ENCODE results near the gene KIAA0513.

KIAA0513 gene

DNA sequence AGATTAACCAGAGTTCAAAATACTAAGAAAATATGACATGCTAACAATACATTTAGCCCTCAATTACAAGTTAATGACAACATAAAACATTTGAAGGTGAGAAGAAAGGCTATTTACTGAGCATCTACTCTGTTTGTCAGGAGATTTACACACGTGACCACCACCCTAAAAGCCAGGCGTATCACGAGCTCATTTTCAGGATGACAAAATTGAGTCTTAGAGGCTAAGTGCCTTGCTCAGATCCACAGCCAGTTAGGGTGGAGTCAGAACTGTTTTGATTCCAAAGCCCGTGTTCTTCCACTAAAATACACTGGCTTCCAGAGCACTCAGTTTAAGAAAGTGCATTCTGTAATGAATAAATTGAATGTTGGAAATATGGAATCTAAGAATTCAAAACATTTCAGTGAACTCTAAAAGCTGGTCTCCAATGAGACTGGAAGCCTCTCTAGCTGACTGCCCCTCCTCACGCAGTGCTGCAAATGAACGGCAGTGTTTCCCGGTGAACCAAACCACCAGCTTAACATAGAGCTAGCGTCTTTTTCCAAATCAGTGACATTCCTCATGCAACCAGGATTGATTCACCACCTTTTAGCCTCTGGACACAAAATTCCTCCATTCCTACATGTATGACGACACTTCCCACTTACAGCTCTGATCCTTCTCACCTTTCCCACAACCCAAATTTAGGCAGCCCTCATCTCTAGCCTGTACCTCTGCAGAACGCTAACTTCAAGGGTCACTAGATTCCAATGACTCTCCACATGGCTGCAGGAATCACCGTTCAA lies 22.1 kb upstream of the KIAA0513 start:
- no peak for TF ChIP-seq CTCF (IDR thresholded peaks at IDR 0.05)

DNA sequence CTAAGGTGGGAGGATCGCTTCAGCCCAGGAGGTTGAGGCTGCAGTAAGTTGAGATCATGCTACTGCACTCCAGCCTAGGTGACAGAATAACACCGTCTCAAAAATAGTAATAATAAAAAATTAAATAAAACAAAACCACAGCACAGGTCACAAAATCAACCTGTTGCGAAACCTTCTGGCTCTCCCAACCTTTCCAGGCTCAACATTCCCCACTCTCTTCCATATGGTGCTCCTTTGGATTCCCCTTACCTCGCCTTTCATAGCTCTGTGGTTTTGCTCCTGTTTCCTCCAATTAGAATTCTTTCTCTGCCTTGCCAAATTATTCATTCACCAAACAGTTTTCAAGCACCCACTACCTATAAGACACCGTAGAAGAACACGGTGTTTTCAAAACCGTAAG lies 21.0 kb upstream of the KIAA0513 start:
- peaks cover 51 to 56% of the 10 kb centered on the region in 2 experiments for H3K4me1 ChIP-seq (ENCODE audit: control insufficient read depth in 1 of 2, insufficient read depth in 1 of 2, low read depth in 1 of 2, low read length in 1 of 2)
- TF ChIP-seq CTCF (IDR thresholded peaks at IDR 0.05) = no peak
- H3K36me3 ChIP-seq = no peaks in the 10 kb centered on the region
- H3K27ac ChIP-seq = peak overlapping the region; percentile 16
- H3K4me3 ChIP-seq (ENCODE audit: low read depth in 1 of 2, low read length in 1 of 2) = no peak overlapping the region
- H3K9me3 ChIP-seq = no peaks in the 10 kb centered on the region
- H3K27me3 ChIP-seq = no peaks in the 10 kb centered on the region

More for the DNA sequence above, 22.1 kb upstream of the KIAA0513 start:
- Histone ChIP-seq H3K27ac (no peak overlapping the region), H3K27me3 (no peaks in the 10 kb centered on the region), H3K9me3 (no peaks in the 10 kb centered on the region), H3K4me3 (ENCODE audit: low read depth in 1 of 2, low read length in 1 of 2) (no peak overlapping the region), H3K36me3 (no peaks in the 10 kb centered on the region), H3K4me1 (ENCODE audit: control insufficient read depth in 1 of 2, insufficient read depth in 1 of 2, low read depth in 1 of 2, low read length in 1 of 2) (peaks cover 56 to 60% of the 10 kb centered on the region in 2 experiments)

DNA sequence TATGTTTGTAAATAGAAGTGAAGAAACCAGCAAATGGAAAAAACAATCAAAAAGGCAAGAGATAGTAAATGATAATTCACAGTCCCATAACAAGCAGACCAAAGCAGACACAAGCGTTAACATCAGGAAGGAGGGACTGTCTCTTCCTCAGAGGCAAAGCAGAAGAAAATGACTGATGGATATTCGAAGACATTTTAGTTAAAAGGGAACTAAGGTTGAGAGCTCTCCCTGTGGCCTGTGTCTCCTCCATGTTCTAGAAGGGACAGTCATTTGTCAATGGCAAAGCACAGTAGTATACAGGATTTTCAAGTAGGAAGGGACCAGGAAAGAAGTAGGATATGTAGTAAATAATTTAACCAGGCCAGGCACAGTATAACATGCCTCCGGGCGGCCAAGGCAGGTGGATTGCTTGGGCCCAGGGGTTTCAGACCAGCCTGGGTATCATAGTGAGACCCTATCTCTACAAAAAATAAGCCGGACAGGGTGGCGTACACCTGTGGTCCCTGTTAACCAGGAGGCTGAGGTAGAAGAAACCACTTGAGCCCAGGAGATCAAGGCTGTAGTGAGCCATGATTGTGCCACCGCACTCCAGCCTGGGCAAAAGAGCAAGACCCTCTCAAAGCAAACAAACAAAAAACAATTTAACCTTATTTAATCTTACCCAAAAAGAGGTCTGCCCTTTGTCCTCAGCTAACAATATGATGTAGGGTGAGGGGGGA lies 19.9 kb upstream of the KIAA0513 start:
- peak overlapping the region; percentile 49 for H3K27ac ChIP-seq
- no peak overlapping the region for H3K4me3 ChIP-seq (ENCODE audit: low read depth in 1 of 2, low read length in 1 of 2)
- H3K9me3 ChIP-seq = no peaks in the 10 kb centered on the region
- no peak for TF ChIP-seq CTCF (IDR thresholded peaks at IDR 0.05)
- peaks cover 51 to 56% of the 10 kb centered on the region in 2 experiments for H3K4me1 ChIP-seq (ENCODE audit: control insufficient read depth in 1 of 2, insufficient read depth in 1 of 2, low read depth in 1 of 2, low read length in 1 of 2)
- H3K36me3 ChIP-seq = no peaks in the 10 kb centered on the region
- no peaks in the 10 kb centered on the region for H3K27me3 ChIP-seq

DNA sequence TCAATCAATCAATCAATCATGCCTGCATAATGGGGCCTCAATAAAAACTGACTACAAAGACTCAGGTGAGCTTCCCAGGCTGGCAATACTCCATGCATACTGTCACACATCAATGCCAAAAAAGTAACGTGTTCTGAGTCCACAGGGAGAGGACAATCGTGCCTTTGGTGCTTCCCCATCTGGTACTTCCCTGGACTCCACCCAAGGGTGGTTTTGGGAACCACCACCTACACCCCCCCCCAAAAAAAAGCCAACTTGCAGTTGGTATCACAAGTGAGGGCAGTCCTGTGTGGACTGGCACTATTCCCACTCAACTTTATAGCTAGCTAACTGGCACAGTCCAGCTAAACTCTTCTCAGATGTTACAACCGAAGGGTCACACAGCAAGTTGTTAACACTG lies 19.3 kb upstream of the KIAA0513 start:
- H3K9me3 ChIP-seq = no peaks in the 10 kb centered on the region
- peak overlapping the region; percentile 49 for H3K27ac ChIP-seq
- no peak overlapping the region for H3K4me3 ChIP-seq (ENCODE audit: low read depth in 1 of 2, low read length in 1 of 2)
- no peaks in the 10 kb centered on the region for H3K36me3 ChIP-seq
- no peaks in the 10 kb centered on the region for H3K27me3 ChIP-seq
- H3K4me1 ChIP-seq (ENCODE audit: control insufficient read depth in 1 of 2, insufficient read depth in 1 of 2, low read depth in 1 of 2, low read length in 1 of 2) = peaks cover 50 to 55% of the 10 kb centered on the region in 2 experiments
- no peak for TF ChIP-seq CTCF (IDR thresholded peaks at IDR 0.05)

DNA sequence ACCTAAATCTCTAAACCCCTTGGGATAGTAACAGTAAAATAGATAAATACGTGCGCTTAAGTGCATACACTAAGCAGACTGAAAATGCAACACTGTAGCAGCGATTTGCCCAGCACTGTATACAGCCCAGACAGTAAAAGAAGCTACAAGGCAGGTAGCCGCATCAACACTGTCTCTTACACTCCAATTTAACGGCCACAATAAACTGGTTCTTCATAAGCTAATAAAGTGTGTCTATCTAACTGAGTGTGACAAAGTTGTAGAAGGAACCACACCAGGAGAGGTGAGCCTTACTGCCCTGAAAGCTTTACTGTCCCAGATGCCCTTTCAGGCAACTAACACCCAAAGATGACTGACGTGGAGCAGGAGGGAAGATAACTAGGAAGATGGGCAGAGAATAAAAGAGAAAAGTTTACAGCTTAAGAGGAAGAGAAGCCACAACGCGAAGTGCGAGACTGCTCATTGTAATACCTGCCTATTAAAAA lies 17.1 kb upstream of the KIAA0513 start:
- H3K27ac ChIP-seq = peak overlapping the region; percentile 97
- H3K27me3 ChIP-seq = no peaks in the 10 kb centered on the region
- H3K36me3 ChIP-seq = no peaks in the 10 kb centered on the region
- no peaks in the 10 kb centered on the region for H3K9me3 ChIP-seq
- no peak for TF ChIP-seq CTCF (IDR thresholded peaks at IDR 0.05)
- H3K4me1 ChIP-seq (ENCODE audit: control insufficient read depth in 1 of 2, insufficient read depth in 1 of 2, low read depth in 1 of 2, low read length in 1 of 2) = peaks cover 67 to 73% of the 10 kb centered on the region in 2 experiments
- peak overlapping the region; percentile 79 to 87 for H3K4me3 ChIP-seq (ENCODE audit: low read depth in 1 of 2, low read length in 1 of 2)
